Glomerular endothelial cell (primary cell): ENCODE results near the gene PELI2. TPM values are rescaled to one million over a fixed set of nuclear protein-coding genes. Genes with fewer than 3 reads are reported as not detected.

Source experiments
- DNase-seq: peaks from one replicate; pipeline ENCODE4 v3.0.0-alpha.2; 2011; ENCODE audit warnings: low read depth, low spot score; ENCODE audit errors: extremely low read depth
- total RNA-seq: library from RNA; depleted of rRNA; stranded (reverse); fragments of >200 nt; gene quantifications from 2 replicates; pipeline ENCODE4 v1.2.3, GENCODE V29; 2015

PELI2 gene
- total RNA-seq, 1 donor from 2014 or later: 3.7 TPM

DNA sequence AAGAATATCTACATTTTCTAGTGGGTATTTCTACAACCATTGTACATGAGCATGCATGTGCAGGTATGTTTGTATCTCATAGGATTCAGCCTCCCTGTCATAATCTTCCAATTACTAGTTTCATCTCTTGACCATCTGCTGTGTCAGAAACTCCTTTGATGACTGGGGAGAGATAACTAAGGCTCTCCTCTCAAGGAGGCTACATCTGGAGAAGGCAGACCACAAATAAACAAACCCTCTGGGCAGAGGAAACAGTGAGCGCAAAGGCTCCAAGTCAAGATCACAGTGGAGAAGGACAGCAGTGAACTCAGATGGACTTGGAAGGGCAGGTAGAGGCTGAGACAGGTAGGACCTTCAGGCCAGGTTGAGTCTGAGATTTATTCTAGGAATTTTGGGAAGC is 166.4 kb downstream of the PELI2 start:
- no peak for DNase-seq

DNA sequence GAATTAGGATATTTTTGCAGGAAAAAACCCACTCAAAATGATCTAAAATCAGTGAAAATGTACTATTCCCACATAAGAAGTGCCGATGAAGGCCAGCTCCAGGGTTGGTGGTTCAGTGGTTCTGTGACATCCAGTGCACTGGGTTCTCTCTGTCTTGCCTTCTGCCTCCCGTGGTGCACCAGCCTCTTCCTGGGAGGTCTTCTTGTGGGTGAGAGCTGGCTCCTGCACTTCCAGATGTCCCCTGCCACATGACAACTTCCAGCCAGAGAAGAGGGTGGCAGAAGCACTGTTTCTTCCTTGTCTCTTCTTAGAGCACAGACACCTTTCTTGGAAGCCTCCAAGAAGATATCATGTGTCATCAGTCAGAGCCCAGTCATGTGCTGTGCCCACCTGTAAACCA is 170.9 kb downstream of the PELI2 start:
- no peak for DNase-seq

DNA sequence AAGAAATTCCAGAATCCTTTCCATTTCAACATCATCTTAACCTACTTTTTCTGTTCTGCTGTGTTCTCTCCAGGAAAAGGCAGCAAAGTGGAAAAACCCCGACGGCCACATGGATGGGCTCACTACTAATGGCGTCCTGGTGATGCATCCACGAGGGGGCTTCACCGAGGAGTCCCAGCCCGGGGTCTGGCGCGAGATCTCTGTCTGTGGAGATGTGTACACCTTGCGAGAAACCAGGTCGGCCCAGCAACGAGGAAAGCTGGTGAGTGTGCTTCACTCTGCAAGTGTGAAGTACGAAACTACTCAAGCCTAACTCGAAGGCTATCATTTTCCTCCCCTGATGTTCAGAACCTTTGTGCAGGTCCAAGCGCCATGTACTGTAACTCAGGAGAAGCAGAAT is 172.0 kb downstream of the PELI2 start:
- no peak for DNase-seq

DNA sequence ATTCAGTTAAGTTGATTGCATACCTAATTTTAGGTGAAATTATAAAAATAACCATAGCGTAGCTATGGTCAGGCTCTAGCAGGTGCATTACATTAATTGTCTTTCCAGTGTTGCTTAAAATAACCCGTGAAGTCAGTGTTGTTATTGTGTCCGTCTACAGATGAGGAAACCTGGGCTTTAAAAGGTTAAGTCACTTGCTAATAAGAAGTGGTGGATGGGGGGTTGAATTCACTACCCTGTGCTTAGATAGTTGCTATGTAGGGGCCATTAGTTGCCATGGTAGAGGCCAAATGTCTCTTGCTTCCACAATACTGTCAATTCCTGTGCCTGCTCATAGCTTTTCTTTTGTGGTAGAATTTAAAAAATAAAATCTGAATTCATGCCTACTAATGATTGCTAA is 174.8 kb downstream of the PELI2 start:
- no peak for DNase-seq

DNA sequence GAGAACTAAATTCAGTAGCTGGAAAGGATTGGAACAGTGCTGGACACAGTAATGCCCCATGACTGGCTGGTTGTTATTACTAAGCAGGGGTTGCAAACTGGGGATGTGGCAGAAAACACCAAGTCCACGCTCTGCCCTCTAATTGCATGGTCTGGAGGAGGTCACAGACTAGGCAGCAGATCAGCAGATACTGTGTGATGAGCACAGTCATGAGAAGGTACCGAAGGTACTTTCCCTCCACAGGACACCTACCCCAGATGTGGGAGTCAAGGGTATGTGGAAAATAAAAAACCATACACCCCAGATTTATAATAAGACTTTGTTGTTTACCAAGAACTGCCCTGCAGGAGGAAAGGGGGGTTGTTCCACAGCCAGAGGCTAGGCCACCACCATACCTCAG is 175.3 kb downstream of the PELI2 start:
- DNase-seq: no peak

DNA sequence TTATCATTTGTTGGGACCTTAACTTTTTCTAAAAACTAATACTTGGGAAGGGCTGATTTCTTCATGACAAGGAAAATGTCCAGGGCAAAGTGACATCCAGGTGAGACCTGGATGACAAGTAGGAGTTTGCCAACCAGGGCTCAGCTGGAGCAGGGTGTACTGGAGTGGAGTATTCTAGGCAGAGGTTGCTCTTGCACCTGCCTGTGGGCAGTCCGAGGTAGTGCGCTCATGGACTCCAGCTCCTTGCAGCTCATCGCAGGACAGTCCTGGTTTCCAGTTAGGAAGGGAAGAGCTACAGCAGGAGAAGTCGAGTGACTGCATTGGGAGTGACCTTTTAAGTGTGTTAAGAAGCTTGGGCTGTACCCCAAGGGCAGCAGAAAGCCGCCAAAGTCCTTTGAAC is 175.9 kb downstream of the PELI2 start:
- no peak for DNase-seq

DNA sequence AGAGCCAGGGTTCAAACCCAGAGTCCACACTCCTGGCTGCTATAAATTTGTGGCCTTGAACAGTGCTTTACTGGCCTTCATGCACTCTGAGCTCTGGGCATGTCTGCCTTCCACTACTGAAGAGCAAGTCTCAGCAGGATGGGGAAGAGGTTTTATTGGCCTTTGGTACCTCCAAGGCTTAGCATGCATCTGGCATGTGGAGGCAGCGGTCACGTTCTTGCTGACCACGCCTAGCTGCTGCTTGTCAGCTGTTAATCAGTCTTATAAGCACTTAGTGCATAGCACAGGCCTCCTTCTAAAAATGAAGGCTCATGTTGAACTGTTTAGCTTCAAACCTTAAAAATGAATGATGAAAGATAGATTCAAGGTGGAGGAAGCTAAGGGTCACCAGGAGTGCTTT is 177.5 kb downstream of the PELI2 start:
- DNase-seq: no peak

DNA sequence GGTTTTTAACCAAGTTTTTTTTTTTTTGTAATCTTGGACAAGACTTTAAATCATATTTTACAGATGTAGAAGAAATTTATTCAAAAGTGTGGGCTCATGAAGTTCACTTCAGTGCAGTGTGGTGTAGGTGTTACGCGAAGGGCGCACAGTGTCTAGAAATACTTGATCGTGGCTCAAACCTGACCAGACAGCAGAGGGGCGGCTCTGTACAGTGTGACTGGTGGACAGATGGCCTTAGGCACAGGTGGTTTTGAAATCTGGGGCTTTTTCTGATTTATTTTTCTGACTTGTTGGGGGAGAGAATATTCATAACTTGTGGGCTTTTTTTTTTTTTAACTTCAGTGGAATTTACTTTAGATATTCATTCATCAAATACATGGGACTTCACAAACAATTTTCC is 179.2 kb downstream of the PELI2 start:
- DNase-seq: no peak

DNA sequence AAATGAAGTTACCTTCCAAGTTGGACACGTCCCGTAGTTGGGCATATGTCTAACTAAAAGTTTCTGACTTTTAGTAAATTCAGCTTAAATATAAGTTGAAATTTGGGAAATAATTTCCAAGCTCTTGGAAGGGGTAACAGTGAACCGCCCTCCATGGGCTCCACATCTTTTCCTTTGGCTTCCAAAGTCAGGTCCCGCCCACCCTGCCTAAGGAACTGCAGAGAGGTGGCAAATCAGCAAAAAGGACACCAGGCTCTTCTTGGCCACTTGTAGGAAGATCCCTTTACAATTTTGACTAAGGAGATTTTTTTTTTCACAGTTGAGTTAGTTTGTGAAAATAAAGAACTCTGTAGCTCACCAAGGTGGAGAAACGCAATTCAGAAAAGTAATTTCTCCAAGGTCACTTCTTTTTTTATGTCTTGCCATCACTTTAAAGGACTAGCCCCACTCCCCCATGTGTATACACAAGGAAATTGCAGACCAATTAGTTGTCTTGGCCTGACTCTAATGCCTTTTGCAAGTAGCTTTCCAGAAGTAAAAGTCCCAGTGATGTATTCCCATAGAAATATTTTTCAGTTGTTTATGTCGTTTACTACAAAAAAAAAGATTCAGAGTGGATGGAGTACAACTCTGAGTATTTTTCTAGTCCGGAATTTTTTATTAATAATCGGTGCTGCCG is 181.2 kb downstream of the PELI2 start:
- no peak for DNase-seq

DNA sequence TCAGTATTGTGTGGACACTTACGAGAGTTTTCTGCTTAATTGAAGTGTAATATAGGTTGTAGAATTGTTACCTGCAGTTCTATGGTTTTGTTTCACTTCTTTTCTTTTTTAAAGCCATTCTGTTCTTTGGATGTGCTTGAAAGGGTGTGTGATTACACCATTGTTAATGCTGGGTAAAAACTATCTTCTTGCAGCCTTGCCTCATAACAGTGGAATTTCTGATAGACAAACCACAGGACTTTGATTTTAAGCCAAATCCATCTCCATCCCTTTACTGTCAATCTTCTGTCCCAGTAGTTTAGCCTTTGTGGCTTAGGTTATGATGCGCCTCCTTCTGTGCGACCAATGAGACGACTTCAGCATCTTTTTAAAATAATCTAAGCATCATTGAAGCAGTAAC is 182.3 kb downstream of the PELI2 start:
- DNase-seq: no peak

DNA sequence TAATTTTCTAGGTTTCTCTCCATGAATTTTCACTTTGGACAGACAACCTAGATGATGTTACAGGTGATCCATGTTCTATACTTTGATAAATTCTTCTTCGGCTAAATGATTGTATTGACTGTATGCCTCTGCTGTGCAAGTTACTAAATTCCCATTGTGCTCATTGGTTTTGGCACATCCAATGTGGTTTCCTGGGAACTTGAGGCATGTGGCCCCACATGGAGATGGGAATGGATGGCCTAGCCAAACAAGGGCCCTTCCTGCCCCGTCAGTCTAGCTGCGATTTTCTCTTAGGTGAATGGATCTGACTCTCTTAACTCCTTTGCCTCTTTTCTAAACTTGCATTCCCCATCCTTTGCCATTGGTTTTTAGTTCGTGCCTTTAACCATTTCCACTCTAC is 186.2 kb downstream of the PELI2 start:
- DNase-seq: no peak

DNA sequence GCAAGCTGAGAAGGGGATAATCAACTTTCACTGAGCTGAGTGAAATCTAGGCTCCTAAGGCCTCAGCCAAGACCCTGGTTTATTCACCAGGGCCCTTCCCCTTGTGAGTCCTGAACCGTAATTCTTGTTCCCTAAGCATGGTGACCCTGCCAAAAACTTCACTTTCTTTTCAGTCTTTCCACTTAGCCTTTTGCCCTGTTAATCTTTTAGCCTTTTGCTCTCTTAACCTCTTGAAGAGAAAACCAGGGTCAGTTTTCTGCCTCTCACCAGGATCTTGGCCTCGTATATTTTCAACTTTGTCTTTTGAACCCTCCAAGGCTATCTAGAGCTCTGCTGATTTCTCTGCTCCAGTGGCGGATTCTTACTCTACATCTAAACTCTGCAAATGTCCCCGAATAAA is 191.0 kb downstream of the PELI2 start:
- no peak for DNase-seq

DNA sequence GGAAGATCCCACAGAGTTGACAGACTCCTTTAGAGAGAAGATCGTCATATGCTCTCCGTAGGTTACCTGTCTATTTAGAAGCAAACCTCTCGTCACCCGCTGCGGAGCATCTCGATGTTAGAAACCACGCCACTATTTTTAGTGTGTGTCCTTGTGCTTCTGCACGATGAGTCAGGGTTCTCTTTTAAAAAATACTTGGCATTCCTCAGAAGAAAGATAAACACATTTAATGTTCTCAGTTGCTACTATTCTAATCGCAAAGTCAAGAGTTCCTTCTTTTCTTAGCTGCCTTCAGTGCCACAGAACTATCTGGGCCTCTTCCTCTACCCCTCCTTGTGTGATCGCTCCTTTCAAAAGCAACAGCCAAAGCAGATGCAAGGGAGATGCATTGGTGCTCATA is 192.4 kb downstream of the PELI2 start:
- no peak for DNase-seq

DNA sequence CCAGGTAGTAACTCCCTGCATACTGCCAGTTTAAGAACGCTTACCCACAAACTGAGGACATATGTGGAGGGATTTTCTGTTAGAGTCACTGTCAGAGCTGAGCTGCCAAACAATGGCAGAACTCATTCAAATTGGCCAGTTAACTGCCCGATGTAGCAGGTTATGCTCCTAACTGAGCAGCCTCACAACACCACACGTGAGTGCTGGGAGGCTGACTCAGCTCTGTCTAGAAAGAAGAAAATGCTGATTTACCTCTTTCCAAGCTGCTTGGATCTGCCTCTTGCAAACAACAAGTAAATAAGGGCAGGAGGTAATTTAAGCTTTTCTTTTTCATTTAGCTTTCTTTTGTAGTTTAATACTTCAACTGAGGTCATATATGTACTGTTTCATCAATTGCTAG is 195.6 kb downstream of the PELI2 start:
- no peak for DNase-seq

DNA sequence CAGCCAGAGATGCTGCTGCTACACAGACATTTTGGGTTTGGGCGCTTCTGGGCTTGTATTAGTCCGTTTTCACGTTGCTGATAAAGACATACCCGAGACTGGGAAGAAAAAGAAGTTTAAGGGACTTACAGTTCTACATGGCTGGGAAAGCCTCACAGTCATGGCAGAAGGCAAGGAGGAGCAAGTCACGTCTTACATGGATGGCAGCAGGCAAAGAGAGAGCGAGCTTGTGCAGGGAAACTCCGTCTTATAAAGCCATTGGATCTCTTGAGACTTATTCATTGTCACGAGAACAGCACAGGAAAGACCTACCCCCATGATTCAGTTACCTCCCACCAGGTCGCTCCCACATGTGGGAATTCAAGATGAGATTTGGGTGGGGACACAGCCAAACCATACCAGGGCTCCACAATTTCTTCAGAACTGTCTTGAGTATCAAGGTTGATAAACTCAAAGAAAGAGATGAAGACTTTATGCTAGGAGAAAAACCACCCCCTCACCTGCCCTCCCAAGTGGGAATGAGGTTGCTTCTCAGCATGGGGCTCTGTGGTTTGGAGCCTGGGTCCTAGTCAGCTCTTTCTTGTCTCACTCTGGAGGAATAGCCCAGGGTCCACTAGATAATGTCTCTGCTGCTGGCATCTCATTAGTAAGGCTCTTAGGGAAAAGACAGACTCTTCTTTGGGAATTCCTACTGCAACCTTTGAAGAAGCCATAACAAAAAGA is 200.3 kb downstream of the PELI2 start:
- no peak for DNase-seq

DNA sequence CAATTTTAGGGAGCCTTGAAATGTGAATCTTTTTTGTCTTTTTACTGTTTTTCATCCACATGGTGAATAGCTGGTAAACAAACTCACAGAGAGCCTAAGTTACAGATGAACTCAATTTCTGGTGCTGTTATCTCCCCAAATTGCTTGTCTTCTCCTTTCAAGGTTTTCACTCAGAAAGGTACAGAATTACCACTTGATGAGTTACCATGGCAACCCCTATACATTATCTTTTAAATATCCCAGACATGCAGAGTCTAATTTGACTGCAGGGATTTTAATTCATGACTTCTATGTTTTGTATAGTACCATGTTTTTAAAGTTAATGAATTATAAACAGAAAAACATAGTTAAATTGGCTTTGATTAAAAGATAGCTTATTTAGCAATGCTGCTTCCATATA is 203.7 kb downstream of the PELI2 start:
- no peak for DNase-seq

DNA sequence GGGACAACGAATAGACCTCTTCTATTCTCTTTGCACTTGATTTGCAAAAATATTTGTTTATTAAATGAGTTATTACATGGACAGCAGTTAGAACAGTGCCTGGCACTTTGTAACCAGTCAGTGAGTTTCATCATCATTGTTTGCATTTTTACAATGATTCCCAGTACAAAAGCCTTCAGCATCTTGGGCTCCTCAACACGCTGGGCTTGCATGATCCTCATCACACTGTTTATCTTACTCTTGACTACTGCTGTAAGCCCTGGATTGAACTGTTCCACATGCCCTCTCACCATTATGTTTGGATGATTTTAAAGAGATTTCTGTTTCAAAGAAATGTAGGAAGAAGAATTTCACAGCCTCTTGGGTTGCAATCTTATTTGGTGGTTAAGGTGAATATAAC is 204.3 kb downstream of the PELI2 start:
- DNase-seq: no peak

DNA sequence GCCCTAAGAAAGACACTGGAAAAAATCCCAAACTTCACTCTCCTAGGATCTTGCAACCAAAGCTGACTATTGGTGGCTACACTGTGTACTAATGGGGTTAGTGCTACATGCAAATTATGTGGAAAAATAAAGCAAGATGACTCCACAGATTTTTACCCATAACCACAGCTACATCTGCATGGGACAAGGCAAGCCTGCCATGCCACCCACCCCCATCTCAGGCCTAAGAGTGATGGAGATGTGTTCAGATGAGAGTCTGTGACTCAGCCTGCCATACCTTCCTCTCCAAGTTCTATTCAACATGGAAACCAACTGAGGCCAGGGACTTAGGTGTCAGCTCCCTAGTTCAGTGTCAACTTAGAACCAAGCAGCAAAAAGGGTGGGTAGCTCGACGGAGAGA is 206.2 kb downstream of the PELI2 start:
- DNase-seq: no peak

DNA sequence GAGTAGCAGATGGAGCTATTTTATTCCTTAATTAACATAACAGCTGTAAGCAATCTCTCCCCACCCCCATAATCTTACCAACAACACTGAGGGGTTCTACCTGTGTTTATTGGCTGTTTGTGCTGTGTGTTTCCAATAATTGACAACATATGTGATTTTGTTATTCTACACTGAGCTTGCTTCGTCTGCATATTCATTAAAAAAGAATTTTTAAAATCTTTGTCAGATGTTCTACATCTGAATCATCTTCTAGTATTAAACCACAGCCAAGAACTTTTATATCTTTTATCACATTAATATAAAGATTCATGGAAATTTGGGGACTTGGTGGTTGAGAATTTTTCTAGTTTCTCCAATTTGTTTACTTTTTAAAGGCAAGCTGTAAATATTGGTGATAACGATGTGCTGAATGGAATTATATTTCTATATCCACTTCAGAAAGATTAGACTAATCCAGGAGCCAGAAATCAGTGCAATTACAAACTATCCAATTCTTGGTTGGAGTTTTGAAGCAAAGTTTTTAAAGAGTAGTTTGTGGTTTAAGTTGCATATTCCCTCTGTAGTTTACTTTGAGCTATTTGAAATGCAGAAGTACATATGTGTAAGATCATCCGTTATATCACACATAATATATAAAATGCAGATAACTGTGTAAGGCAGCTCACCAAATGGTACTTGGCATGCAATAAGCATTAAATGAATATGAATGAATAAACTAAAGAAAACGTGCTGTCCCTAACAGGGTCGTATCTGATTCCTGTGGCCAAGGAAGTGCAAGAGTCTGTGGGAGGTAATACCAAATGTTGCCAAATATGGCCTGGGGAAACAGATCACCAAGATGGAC is 206.9 kb downstream of the PELI2 start:
- no peak for DNase-seq

DNA sequence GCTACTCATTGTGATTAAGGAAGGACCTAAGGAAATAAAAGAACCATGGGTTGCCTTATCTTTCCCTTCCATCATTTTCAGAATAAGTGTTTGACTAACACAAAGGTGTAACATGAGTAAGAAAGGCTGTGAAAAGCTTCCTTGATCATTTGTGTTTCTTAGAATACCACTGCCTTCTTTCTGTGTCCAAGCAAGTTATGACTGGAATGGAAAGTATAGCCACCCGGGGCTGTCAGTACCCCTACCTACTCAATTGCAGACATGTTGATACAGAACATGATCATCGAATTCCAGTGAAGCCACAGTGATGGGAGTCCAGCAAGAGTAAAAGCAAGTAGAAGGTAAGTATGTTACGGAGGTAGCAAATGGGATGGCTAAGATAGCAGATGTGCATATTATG is 209.8 kb downstream of the PELI2 start:
- no peak for DNase-seq

DNA sequence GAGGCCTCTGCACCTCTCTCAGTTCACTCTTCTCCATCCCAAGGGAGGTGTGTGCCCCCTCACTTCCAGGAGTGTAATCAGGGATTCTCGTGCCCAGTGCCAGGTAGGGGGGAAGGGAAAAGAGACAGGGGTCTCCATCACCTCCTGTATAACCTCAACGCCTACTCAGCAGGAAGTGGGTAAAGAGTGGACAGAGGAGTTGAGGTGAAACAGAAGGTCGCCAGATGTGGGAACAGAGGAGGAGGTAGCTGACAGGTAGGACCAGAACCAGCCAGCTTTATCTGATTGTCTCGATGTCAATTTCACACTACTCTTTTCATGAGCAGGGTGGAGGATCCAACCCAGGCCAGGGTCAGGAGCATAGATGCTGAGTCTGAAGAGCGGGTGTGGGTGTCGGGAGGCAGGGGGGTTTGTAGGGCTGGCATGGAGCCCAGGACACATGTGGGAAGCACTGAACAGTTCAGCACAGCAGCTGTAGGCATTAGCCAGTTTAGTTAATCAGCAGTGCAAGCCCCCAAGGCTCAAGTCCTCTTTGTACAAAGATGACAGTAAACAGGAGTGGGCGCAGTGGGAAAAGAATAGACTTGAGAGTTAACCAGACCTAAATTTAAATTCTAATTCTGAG is 213.5 kb downstream of the PELI2 start:
- no peak for DNase-seq
